Activated CD8-positive, alpha-beta memory T cell treated with anti-CD3 and anti-CD28 coated beads, Interleukin-2, amount 10 ng/mL, durations not matched to agents 7 days and 5 days (primary cell): ENCODE measurements around the gene ALB. TPM values are rescaled to one million over a fixed set of nuclear protein-coding genes. Genes with fewer than 3 reads are reported as not detected.

Experiments used
- ATAC-seq: fragments of 150-1000 bp; cut with Tn5 transposase; one replicate; pipeline ENCODE4 v1.10.0; 2021; ENCODE audit warnings: moderate library complexity
- CTCF ChIA-PET: fragments of 350-600 bp; sonication (Branson Sonifier 250); formaldehyde crosslinking; loops from one replicate; lab custom pipeline; 2021; ENCODE audit warnings: antibody characterized with exemption; lab: Charles Lee
- DNase-seq: peaks from one replicate; pipeline ENCODE4 v3.0.0-alpha.2; 2020
- H3K27ac Mint-ChIP-seq: one replicate; pipeline ENCODE4 v1.8.0; 2021; ENCODE audit warnings: mild to moderate bottlenecking, mixed read lengths
- H3K27me3 Mint-ChIP-seq: one replicate; pipeline ENCODE4 v1.8.0; 2021; ENCODE audit warnings: mixed read lengths
- H3K36me3 Mint-ChIP-seq: one replicate; pipeline ENCODE4 v1.8.0; 2021; ENCODE audit warnings: mild to moderate bottlenecking, mixed read lengths
- H3K4me1 Mint-ChIP-seq: one replicate; pipeline ENCODE4 v1.8.0; 2021; ENCODE audit warnings: mixed read lengths
- H3K4me3 Mint-ChIP-seq: one replicate; pipeline ENCODE4 v1.8.0; 2021; ENCODE audit warnings: mild to moderate bottlenecking, moderate library complexity, mixed read lengths
- H3K9me3 Mint-ChIP-seq: one replicate; pipeline ENCODE4 v1.8.0; 2022; ENCODE audit warnings: low read depth, mixed read lengths
- total RNA-seq, 2 experiments: library from RNA; stranded (reverse); gene quantifications; one replicate each; pipeline ENCODE4 v1.2.3, GENCODE V29; 2021

ALB gene
- total RNA-seq, 2 experiments from 2014 or later, result not detected

- CTCF ChIA-PET, result no interaction called here
- Mint-ChIP-seq H3K27me3 (peaks cover 18% of the 10 kb centered on the region), H3K4me1 (no peaks in the 10 kb centered on the region), H3K9me3 (no peaks in the 10 kb centered on the region), H3K4me3 (no peak overlapping the region), H3K36me3 (no peaks in the 10 kb centered on the region), H3K27ac (no peak overlapping the region)
- no peak for DNase-seq
- ATAC-seq, result no peak
These were observed 38.2 kb downstream of the ALB start for GRCh38 chr4:73442275-73442674.

GRCh38 chr4:73443224-73443623 is 39.1 kb downstream of the ALB start:
- ATAC-seq, result no peak
- CTCF ChIA-PET, result no interaction called here

GRCh38 chr4:73445383-73446335 is 41.6 kb downstream of the ALB start:
- no peaks in the 10 kb centered on the region for H3K36me3 Mint-ChIP-seq
- no peak overlapping the region for H3K27ac Mint-ChIP-seq
- peaks cover 18% of the 10 kb centered on the region for H3K27me3 Mint-ChIP-seq
- no peaks in the 10 kb centered on the region for H3K4me1 Mint-ChIP-seq
- DNase-seq, result no peak
- no peak overlapping the region for H3K4me3 Mint-ChIP-seq
- CTCF ChIA-PET, result interaction anchor here (1.4 to 2.2 kb wide), 4 partner anchors 21 to 135 kb away, joined by 4 to 6 read pairs (median 5); no protein-coding TSS in a partner anchor
- H3K9me3 Mint-ChIP-seq, result no peaks in the 10 kb centered on the region
- no peak for ATAC-seq

More at GRCh38 chr4:73443224-73443623, 39.1 kb downstream of the ALB start:
- H3K36me3 Mint-ChIP-seq, result no peaks in the 10 kb centered on the region
- no peaks in the 10 kb centered on the region for H3K4me1 Mint-ChIP-seq
- H3K27me3 Mint-ChIP-seq, result peaks cover 16% of the 10 kb centered on the region
- DNase-seq, result no peak
- H3K4me3 Mint-ChIP-seq, result no peak overlapping the region
- no peak overlapping the region for H3K27ac Mint-ChIP-seq
- no peaks in the 10 kb centered on the region for H3K9me3 Mint-ChIP-seq

GRCh38 chr4:73446336-73446938 is 42.4 kb downstream of the ALB start:
- ATAC-seq (peak; percentile 39), DNase-seq (no peak)
- no peak overlapping the region for H3K27ac Mint-ChIP-seq
- H3K9me3 Mint-ChIP-seq, result no peaks in the 10 kb centered on the region
- CTCF ChIA-PET, result interaction anchor here (1.4 to 2.2 kb wide), 4 partner anchors 22 to 135 kb away, joined by 4 to 6 read pairs (median 5); no protein-coding TSS in a partner anchor
- H3K36me3 Mint-ChIP-seq, result no peaks in the 10 kb centered on the region
- no peak overlapping the region for H3K4me3 Mint-ChIP-seq
- H3K4me1 Mint-ChIP-seq, result no peaks in the 10 kb centered on the region
- H3K27me3 Mint-ChIP-seq, result peaks cover 18% of the 10 kb centered on the region

GRCh38 chr4:73447671-73448070 is 43.6 kb downstream of the ALB start:
- CTCF ChIA-PET, result interaction anchor here (0.6 kb wide), 1 partner anchor 9 kb away, joined by 3 read pairs; no protein-coding TSS in a partner anchor
- peaks cover 17% of the 10 kb centered on the region for H3K27me3 Mint-ChIP-seq
- H3K9me3 Mint-ChIP-seq, result no peaks in the 10 kb centered on the region

GRCh38 chr4:73448448-73449203 is 44.5 kb downstream of the ALB start:
- H3K9me3 Mint-ChIP-seq, result no peaks in the 10 kb centered on the region
- no peaks in the 10 kb centered on the region for H3K4me1 Mint-ChIP-seq
- DNase-seq (no peak), ATAC-seq (no peak)
- no peak overlapping the region for H3K4me3 Mint-ChIP-seq
- H3K27ac Mint-ChIP-seq, result no peak overlapping the region
- no peaks in the 10 kb centered on the region for H3K36me3 Mint-ChIP-seq
- CTCF ChIA-PET, result no interaction called here
- peaks cover 18% of the 10 kb centered on the region for H3K27me3 Mint-ChIP-seq

More at GRCh38 chr4:73447671-73448070, 43.6 kb downstream of the ALB start:
- no peak for DNase-seq
- no peak overlapping the region for H3K4me3 Mint-ChIP-seq
- no peaks in the 10 kb centered on the region for H3K4me1 Mint-ChIP-seq
- no peak for ATAC-seq
- no peaks in the 10 kb centered on the region for H3K36me3 Mint-ChIP-seq
- no peak overlapping the region for H3K27ac Mint-ChIP-seq

GRCh38 chr4:73450398-73451004 is 46.4 kb downstream of the ALB start:
- no peak overlapping the region for H3K4me3 Mint-ChIP-seq
- ATAC-seq (no peak), DNase-seq (no peak)
- peaks cover 15% of the 10 kb centered on the region for H3K27me3 Mint-ChIP-seq
- no peak overlapping the region for H3K27ac Mint-ChIP-seq
- CTCF ChIA-PET, result no interaction called here
- H3K4me1 Mint-ChIP-seq, result no peaks in the 10 kb centered on the region
- no peaks in the 10 kb centered on the region for H3K36me3 Mint-ChIP-seq
- no peaks in the 10 kb centered on the region for H3K9me3 Mint-ChIP-seq

- CTCF ChIA-PET, result no interaction called here
- Mint-ChIP-seq H3K27me3 (peaks cover 14% of the 10 kb centered on the region), H3K4me3 (no peak overlapping the region)
These were observed 47.3 kb downstream of the ALB start for GRCh38 chr4:73451404-73451803.

GRCh38 chr4:73451981-73452747 is 48.1 kb downstream of the ALB start:
- Mint-ChIP-seq H3K4me3 (no peak overlapping the region), H3K4me1 (no peaks in the 10 kb centered on the region), H3K27me3 (peaks cover 12% of the 10 kb centered on the region), H3K27ac (no peak overlapping the region), H3K9me3 (no peaks in the 10 kb centered on the region), H3K36me3 (no peaks in the 10 kb centered on the region)
- CTCF ChIA-PET, result no interaction called here
- ATAC-seq, result no peak
- DNase-seq, result no peak

More at GRCh38 chr4:73451404-73451803, 47.3 kb downstream of the ALB start:
- Mint-ChIP-seq H3K4me1 (no peaks in the 10 kb centered on the region), H3K9me3 (no peaks in the 10 kb centered on the region), H3K27ac (no peak overlapping the region), H3K36me3 (no peaks in the 10 kb centered on the region)
- ATAC-seq (no peak), DNase-seq (no peak)

GRCh38 chr4:73452953-73453700 is 49.0 kb downstream of the ALB start:
- no peaks in the 10 kb centered on the region for H3K9me3 Mint-ChIP-seq
- no peak overlapping the region for H3K27ac Mint-ChIP-seq
- CTCF ChIA-PET, result no interaction called here

GRCh38 chr4:73453701-73454005 is 49.6 kb downstream of the ALB start:
- Mint-ChIP-seq H3K4me3 (no peak overlapping the region), H3K9me3 (no peaks in the 10 kb centered on the region), H3K36me3 (no peaks in the 10 kb centered on the region), H3K27me3 (peaks cover 6% of the 10 kb centered on the region), H3K4me1 (no peaks in the 10 kb centered on the region), H3K27ac (no peak overlapping the region)
- no peak for ATAC-seq
- no peak for DNase-seq
- CTCF ChIA-PET, result no interaction called here

More at GRCh38 chr4:73452953-73453700, 49.0 kb downstream of the ALB start:
- Mint-ChIP-seq H3K36me3 (no peaks in the 10 kb centered on the region), H3K4me3 (no peak overlapping the region), H3K4me1 (no peaks in the 10 kb centered on the region), H3K27me3 (peaks cover 6% of the 10 kb centered on the region)
- ATAC-seq (no peak), DNase-seq (no peak)

GRCh38 chr4:73454920-73455319 is 50.8 kb downstream of the ALB start:
- no peak overlapping the region for H3K4me3 Mint-ChIP-seq
- no peaks in the 10 kb centered on the region for H3K9me3 Mint-ChIP-seq
- no peak for ATAC-seq
- H3K36me3 Mint-ChIP-seq, result no peaks in the 10 kb centered on the region
- no peaks in the 10 kb centered on the region for H3K4me1 Mint-ChIP-seq
- peaks cover 6% of the 10 kb centered on the region for H3K27me3 Mint-ChIP-seq
- no peak for DNase-seq
- no peak overlapping the region for H3K27ac Mint-ChIP-seq
- CTCF ChIA-PET, result no interaction called here
